AG04449 (cell line): Measurements from ENCODE around the gene IL1RAP.

ENCODE experiments used
- CTCF ChIA-PET: fragments of 350-600 bp; formaldehyde crosslinking; extraction: SDS; loops from one replicate; lab custom pipeline; 2021; ENCODE audit warnings: antibody characterized with exemption; lab: Yijun Ruan, JAX
- POLR2A ChIA-PET: fragments of 400-600, 350-600 bp; formaldehyde crosslinking; extraction: SDS; loops from one replicate; lab custom pipeline; 2020; ENCODE audit warnings: antibody characterized with exemption, inconsistent platforms; lab: Yijun Ruan, JAX
- DNase-seq: peaks from one replicate; pipeline ENCODE4 v3.0.0-alpha.2; 2010; ENCODE audit warnings: low read depth, low spot score
- H3K4me3 ChIP-seq: 2 replicates; pipeline ENCODE4 v1.5.1; 2011; ENCODE audit warnings: low read depth, mild to moderate bottlenecking, control low read depth, low read length
- TF ChIP-seq, protein P1 (sequence below): IDR thresholded peaks from one replicate; pipeline ENCODE4 v1.5.1; 2011; ENCODE audit warnings: mild to moderate bottlenecking, moderate library complexity, low read length, control low read depth, inconsistent platforms; ENCODE audit not compliant: insufficient read depth; ENCODE audit errors: missing control alignments

The IL1RAP gene

DNA sequence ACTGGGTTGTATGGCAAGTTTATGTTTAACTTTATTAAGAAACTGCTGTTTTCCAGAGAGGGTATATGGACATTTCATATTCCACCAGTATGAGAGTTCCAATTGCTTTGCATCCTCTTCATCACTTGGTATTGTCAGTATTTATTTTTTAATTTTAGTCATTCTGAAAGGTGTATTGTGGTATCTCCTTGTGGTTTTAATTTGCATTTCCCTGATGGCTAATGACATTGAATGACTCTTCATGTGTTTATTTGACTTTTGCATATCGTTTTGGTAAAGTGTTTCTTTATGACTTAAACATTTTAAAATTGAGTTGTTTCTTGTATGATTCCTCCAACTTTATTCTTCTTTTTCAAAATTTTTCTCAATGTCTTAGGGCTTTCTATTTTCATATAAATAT lies 44.4 kb downstream of the IL1RAP start:
- TF ChIP-seq, protein P1, sequence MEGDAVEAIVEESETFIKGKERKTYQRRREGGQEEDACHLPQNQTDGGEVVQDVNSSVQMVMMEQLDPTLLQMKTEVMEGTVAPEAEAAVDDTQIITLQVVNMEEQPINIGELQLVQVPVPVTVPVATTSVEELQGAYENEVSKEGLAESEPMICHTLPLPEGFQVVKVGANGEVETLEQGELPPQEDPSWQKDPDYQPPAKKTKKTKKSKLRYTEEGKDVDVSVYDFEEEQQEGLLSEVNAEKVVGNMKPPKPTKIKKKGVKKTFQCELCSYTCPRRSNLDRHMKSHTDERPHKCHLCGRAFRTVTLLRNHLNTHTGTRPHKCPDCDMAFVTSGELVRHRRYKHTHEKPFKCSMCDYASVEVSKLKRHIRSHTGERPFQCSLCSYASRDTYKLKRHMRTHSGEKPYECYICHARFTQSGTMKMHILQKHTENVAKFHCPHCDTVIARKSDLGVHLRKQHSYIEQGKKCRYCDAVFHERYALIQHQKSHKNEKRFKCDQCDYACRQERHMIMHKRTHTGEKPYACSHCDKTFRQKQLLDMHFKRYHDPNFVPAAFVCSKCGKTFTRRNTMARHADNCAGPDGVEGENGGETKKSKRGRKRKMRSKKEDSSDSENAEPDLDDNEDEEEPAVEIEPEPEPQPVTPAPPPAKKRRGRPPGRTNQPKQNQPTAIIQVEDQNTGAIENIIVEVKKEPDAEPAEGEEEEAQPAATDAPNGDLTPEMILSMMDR = no peak
- ChIA-PET CTCF (no interaction called here), POLR2A (no interaction called here)
- no peak overlapping the region for H3K4me3 ChIP-seq
- no peak for DNase-seq

DNA sequence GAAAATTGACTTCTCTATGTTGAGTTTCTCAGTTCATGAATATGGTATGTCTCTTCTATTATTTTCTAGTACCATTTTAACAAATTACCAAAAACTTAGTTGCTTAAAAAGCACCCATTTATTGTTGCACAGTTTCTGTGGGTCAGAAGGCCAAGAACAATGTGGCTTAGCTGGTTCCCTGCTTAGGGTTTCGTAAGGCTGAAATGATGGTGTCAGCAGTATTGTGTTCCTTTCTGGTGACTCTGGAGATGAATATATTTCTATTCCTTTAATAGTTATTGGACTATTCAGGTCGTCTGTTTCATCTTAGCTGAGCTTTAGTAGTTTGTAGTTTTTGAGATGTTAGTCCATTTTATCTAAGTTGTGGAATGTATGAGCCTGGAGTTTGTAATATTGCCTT lies 44.9 kb downstream of the IL1RAP start:
- ChIA-PET POLR2A (no interaction called here), CTCF (no interaction called here)
- TF ChIP-seq, protein P1 = no peak

DNA sequence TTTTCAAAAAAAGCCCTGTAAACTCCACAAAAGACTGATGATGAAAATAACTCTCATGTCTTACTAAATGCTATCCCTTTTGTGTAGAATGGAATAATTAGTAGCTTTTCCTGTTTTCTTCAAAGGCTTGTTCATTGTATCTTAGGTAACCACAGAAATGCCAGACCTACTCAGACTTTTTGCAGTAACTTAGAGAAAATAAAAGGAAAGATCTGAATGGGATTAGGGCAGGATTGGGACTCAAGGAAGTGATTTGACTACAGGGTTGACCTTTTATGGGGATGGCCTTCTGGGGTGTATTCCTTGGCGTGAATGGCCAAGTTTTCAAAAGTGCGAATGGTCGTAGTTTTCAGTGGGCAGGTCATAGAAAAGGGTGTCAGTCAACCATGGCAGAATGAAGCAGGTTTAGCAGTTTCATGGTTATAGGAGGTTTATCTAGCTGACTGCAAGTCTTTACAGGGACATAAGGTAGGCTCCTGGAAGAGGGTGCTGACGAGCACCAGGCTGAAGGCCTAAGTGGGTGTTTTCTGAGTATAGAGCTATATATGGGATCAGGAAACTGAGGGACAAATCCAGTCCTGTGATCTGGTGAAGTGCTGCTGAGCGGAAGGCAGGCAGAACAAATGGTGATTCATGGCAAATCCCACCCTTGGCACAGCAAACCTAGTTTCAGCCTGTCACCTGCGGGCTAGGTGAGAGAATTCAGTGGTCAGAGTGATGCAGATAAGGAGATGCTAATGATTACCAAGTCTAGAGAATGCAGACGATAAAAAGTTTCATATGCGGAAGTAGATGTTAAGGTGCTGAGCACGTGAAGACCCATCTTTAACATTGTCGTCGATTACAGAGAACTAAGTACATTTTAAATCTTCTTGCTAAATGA lies 46.4 kb downstream of the IL1RAP start:
- ChIA-PET POLR2A (no interaction called here), CTCF (interaction anchor here (1.0 kb wide), 1 partner anchor 9 kb away, joined by 3 read pairs; no protein-coding TSS in a partner anchor)
- DNase-seq = no peak
- TF ChIP-seq, protein P1 = no peak
- H3K4me3 ChIP-seq = no peak overlapping the region

More for the DNA sequence above, 44.9 kb downstream of the IL1RAP start:
- DNase-seq = no peak
- no peak overlapping the region for H3K4me3 ChIP-seq

DNA sequence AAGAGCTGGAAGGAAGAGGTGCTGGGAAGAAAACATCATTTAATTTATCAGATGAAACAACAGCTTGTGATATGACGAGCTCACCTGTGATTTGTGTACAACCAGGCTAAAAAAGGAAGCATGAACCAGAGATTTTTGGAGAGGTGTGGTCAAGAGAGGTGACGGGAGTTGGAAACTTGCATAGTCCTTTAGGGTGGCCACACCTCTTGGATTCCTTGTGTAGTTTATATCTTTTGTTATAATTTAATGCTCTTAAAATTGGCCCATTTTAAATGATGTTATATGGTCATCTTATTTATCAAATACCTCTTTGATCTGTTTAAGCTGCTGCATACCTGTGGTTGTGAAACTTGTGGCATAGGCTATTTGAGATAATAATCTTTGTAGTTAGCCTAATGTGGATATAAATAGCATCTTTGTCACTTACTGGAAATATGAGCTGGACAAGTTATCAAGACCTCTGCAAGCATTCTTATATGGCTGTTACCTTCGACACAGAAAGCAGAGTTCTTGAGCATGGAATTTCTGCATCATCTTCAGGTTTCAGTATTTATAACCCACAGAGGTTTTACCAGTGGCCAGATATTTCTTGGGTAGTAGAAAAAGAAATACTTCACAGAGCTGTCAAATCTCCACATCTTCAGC lies 49.1 kb downstream of the IL1RAP start:
- TF ChIP-seq, protein P1 = no peak
- H3K4me3 ChIP-seq = no peak overlapping the region
- ChIA-PET POLR2A (no interaction called here), CTCF (interaction anchor here (0.7 to 1.2 kb wide), 2 partner anchors 9 to 249 kb away, joined by 3 to 5 read pairs; no protein-coding TSS in a partner anchor)
- DNase-seq = no peak

DNA sequence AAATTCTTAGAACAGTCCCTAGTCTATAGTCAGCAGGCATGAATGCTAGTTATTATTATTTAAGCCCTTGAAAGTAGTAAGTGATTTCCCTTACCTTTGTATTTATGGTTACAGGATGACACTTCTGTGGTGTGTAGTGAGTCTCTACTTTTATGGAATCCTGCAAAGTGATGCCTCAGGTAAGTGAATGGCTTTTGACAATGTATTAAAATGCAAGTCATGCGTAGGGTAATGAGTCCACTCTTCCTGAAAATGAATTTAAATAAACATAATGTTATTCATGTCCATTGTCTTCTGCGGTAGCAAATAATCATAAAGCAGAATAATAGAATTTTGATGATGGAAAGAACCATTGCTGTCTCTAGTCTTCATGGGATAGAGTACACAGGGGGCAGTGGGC lies 50.3 kb downstream of the IL1RAP start:
- H3K4me3 ChIP-seq = no peak overlapping the region
- TF ChIP-seq, protein P1 = no peak
- DNase-seq = no peak
- CTCF ChIA-PET = no interaction called here
- POLR2A ChIA-PET = no interaction called here
